Ectodermal cell (in vitro differentiated cells): Measurements from ENCODE around the gene SERP2.
A peak's percentile ranks its signal among the peaks of the same experiment; 100 is the strongest.

Experiments
- H3K27ac ChIP-seq: 2 replicates; pipeline ENCODE4 v1.7.0; 2013; ENCODE audit warnings: mild to moderate bottlenecking, low read depth, low read length; ENCODE audit not compliant: insufficient read depth, poor library complexity, severe bottlenecking
- H3K27me3 ChIP-seq: 2 replicates; pipeline ENCODE4 v1.7.0; 2013; ENCODE audit warnings: mild to moderate bottlenecking, low read length; ENCODE audit not compliant: insufficient read depth, control insufficient read depth, poor library complexity, severe bottlenecking
- H3K36me3 ChIP-seq: one replicate; pipeline ENCODE4 v1.7.0; 2013; ENCODE audit warnings: low read length; ENCODE audit not compliant: control insufficient read depth, insufficient read depth
- H3K4me1 ChIP-seq: one replicate; pipeline ENCODE4 v1.7.0; 2013; ENCODE audit warnings: low read length; ENCODE audit not compliant: control insufficient read depth, insufficient read depth
- H3K4me3 ChIP-seq: 2 replicates; pipeline ENCODE4 v1.7.0; 2013; ENCODE audit warnings: low read depth, low read length, control low read depth; ENCODE audit not compliant: insufficient read depth
- H3K9me3 ChIP-seq: 2 replicates; pipeline ENCODE4 v1.7.0; 2013; ENCODE audit warnings: mild to moderate bottlenecking, low read length, moderate library complexity; ENCODE audit not compliant: control insufficient read depth
- WGBS, 2 experiments: methylation state at CpG; one replicate each; pipeline ENCODE4 v1.1.7; 2013; ENCODE audit warnings: missing lambda C conversion rate in 2 of 2; 5-methylcytosine and 5-hydroxymethylcytosine counted together

The SERP2 gene

GRCh38 chr13:44368599-44369368 lies 4.8 kb upstream of the SERP2 start:
- peaks cover 15% of the 10 kb centered on the region for H3K4me1 ChIP-seq
- WGBS, 2 experiments, result 87 to 94% methylated on average over 4 to 5 of the region's 5 CpGs
- H3K27ac ChIP-seq, result no peak overlapping the region
- peaks cover 5% of the 10 kb centered on the region for H3K27me3 ChIP-seq
- no peak overlapping the region for H3K4me3 ChIP-seq
- no peaks in the 10 kb centered on the region for H3K9me3 ChIP-seq
- no peaks in the 10 kb centered on the region for H3K36me3 ChIP-seq

- Histone ChIP-seq H3K4me3 (no peak overlapping the region), H3K27me3 (peaks cover 5% of the 10 kb centered on the region), H3K9me3 (no peaks in the 10 kb centered on the region), H3K27ac (no peak overlapping the region), H3K36me3 (no peaks in the 10 kb centered on the region), H3K4me1 (no peaks in the 10 kb centered on the region)
- WGBS, 2 experiments, result 92 to 94% methylated on average over 3 of the region's 3 CpGs
These were observed 2.2 kb upstream of the SERP2 start for GRCh38 chr13:44371421-44371820.

- no peaks in the 10 kb centered on the region for H3K4me1 ChIP-seq
- peak overlapping the region; percentile 46 for H3K4me3 ChIP-seq
- H3K27me3 ChIP-seq, result peaks cover 5% of the 10 kb centered on the region
- 29 to 30% methylated on average over 29 of the region's 29 CpGs for WGBS, 2 experiments
- no peaks in the 10 kb centered on the region for H3K36me3 ChIP-seq
- no peak overlapping the region for H3K27ac ChIP-seq
- no peaks in the 10 kb centered on the region for H3K9me3 ChIP-seq
These were observed 400 bp upstream of the SERP2 start for GRCh38 chr13:44373247-44373600.

- WGBS, 2 experiments, result 53 to 59% methylated on average over 10 of the region's 10 CpGs
- Histone ChIP-seq H3K9me3 (no peaks in the 10 kb centered on the region), H3K4me3 (no peak overlapping the region), H3K27me3 (peaks cover 5% of the 10 kb centered on the region), H3K27ac (no peak overlapping the region), H3K36me3 (no peaks in the 10 kb centered on the region), H3K4me1 (peaks cover 4% of the 10 kb centered on the region)
These were observed 706 bp downstream of the SERP2 start for GRCh38 chr13:44374348-44374712.

GRCh38 chr13:44378277-44378676 lies 4.7 kb downstream of the SERP2 start:
- WGBS, 2 experiments, result 50 to 83% methylated on average over 1 to 3 of the region's 3 CpGs
- H3K4me1 ChIP-seq, result peaks cover 4% of the 10 kb centered on the region
- peaks cover 2% of the 10 kb centered on the region for H3K27me3 ChIP-seq
- no peaks in the 10 kb centered on the region for H3K9me3 ChIP-seq
- H3K27ac ChIP-seq, result no peak overlapping the region
- no peaks in the 10 kb centered on the region for H3K36me3 ChIP-seq
- no peak overlapping the region for H3K4me3 ChIP-seq

GRCh38 chr13:44379885-44380284 lies 6.3 kb downstream of the SERP2 start:
- Histone ChIP-seq H3K4me3 (no peak overlapping the region), H3K27ac (no peak overlapping the region), H3K9me3 (no peaks in the 10 kb centered on the region), H3K27me3 (no peaks in the 10 kb centered on the region), H3K36me3 (no peaks in the 10 kb centered on the region), H3K4me1 (peaks cover 7% of the 10 kb centered on the region)
- 87 to 95% methylated on average over 2 of the region's 2 CpGs for WGBS, 2 experiments

- Histone ChIP-seq H3K27ac (no peak overlapping the region), H3K36me3 (no peaks in the 10 kb centered on the region), H3K9me3 (no peaks in the 10 kb centered on the region), H3K4me3 (no peak overlapping the region), H3K4me1 (peaks cover 7% of the 10 kb centered on the region), H3K27me3 (no peaks in the 10 kb centered on the region)
- WGBS, 2 experiments, result 88 to 92% methylated on average over 3 of the region's 3 CpGs
These were observed 7.0 kb downstream of the SERP2 start for GRCh38 chr13:44380404-44381165.

GRCh38 chr13:44382635-44383145 lies 9.1 kb downstream of the SERP2 start:
- WGBS, 2 experiments, result 93 to 97% methylated on average over 5 of the region's 5 CpGs

GRCh38 chr13:44383945-44384344 lies 10.3 kb downstream of the SERP2 start:
- Histone ChIP-seq H3K27ac (no peak overlapping the region), H3K27me3 (no peaks in the 10 kb centered on the region), H3K36me3 (no peaks in the 10 kb centered on the region), H3K4me3 (no peak overlapping the region), H3K4me1 (peaks cover 23% of the 10 kb centered on the region), H3K9me3 (no peaks in the 10 kb centered on the region)
- WGBS, 2 experiments, result 66 to 72% methylated on average over 5 of the region's 5 CpGs

More at GRCh38 chr13:44382635-44383145, 9.1 kb downstream of the SERP2 start:
- no peak overlapping the region for H3K27ac ChIP-seq
- peaks cover 17% of the 10 kb centered on the region for H3K4me1 ChIP-seq
- no peaks in the 10 kb centered on the region for H3K9me3 ChIP-seq
- H3K27me3 ChIP-seq, result no peaks in the 10 kb centered on the region
- no peak overlapping the region for H3K4me3 ChIP-seq
- H3K36me3 ChIP-seq, result no peaks in the 10 kb centered on the region

- no peaks in the 10 kb centered on the region for H3K27me3 ChIP-seq
- no CpG with 5 or more reads among the region's 1 CpG for WGBS, 2 experiments
- no peak overlapping the region for H3K27ac ChIP-seq
- H3K9me3 ChIP-seq, result no peaks in the 10 kb centered on the region
- no peaks in the 10 kb centered on the region for H3K36me3 ChIP-seq
- H3K4me3 ChIP-seq, result no peak overlapping the region
- H3K4me1 ChIP-seq, result peaks cover 27% of the 10 kb centered on the region
These were observed 11.2 kb downstream of the SERP2 start for GRCh38 chr13:44384778-44385177.
